HUES48 (cell line): ENCODE data around the gene CDKL1.
"Not testable (repeated sequence)": the region's sequence is repeated elsewhere in the genome, so short reads cannot be mapped to it uniquely, and the experiment has no call there.

ENCODE experiments used
- H3K27ac ChIP-seq: one replicate; pipeline ENCODE4 v1.7.0; 2013; ENCODE audit warnings: low read depth, low read length, inconsistent platforms
- H3K27me3 ChIP-seq: 2 replicates; pipeline ENCODE4 v1.6.1; 2013; ENCODE audit warnings: mild to moderate bottlenecking, low read length; ENCODE audit not compliant: control insufficient read depth, insufficient read depth
- H3K36me3 ChIP-seq: 2 replicates; pipeline ENCODE4 v1.6.1; 2013; ENCODE audit warnings: low read length; ENCODE audit not compliant: control insufficient read depth, insufficient read depth
- H3K4me1 ChIP-seq: 2 replicates; pipeline ENCODE4 v1.6.1; 2013; ENCODE audit warnings: mild to moderate bottlenecking, low read length; ENCODE audit not compliant: control insufficient read depth, insufficient read depth
- H3K4me3 ChIP-seq: 2 replicates; pipeline ENCODE4 v1.5.1; 2013; ENCODE audit warnings: mild to moderate bottlenecking, low read depth, low read length
- H3K9ac ChIP-seq: 2 replicates; pipeline ENCODE4 v1.6.1; 2013; ENCODE audit warnings: mild to moderate bottlenecking, low read depth, low read length, moderate library complexity
- H3K9me3 ChIP-seq: 2 replicates; pipeline ENCODE4 v1.6.1; 2013; ENCODE audit warnings: low read length; ENCODE audit not compliant: control insufficient read depth, insufficient read depth

Gene CDKL1

DNA sequence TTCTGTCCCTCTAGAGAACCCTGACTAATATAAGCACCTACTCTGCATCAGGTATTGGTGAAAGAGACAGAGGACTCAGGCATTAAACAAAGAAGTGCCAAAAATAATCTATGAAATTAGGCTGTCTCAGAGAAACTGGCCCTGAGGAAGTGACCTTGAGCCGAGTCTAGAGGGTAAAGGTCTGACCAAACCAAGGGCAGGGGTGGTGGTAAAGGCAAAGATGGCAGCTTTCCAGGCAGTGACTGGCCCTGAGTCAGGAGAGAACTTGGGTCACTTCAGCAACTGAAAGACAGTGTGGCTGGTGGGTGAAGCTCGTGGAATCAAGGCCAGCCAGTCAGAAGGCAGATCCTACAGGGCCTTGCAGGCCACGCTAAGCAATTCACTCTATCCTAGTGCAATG, 30.6 kb downstream of the CDKL1 start:
- Histone ChIP-seq H3K27me3 (no peaks in the 10 kb centered on the region), H3K9ac (no peak overlapping the region), H3K4me1 (no peaks in the 10 kb centered on the region), H3K27ac (no peak overlapping the region), H3K36me3 (no peaks in the 10 kb centered on the region), H3K9me3 (no peaks in the 10 kb centered on the region), H3K4me3 (no peak overlapping the region)

- H3K9ac ChIP-seq, H3K36me3 ChIP-seq, H3K27ac ChIP-seq, H3K4me3 ChIP-seq, H3K4me1 ChIP-seq, H3K27me3 ChIP-seq, H3K9me3 ChIP-seq: not testable (repeated sequence)
Measured at GRCh38 chr14:50365572-50365971, 31.1 kb downstream of the CDKL1 start.

DNA sequence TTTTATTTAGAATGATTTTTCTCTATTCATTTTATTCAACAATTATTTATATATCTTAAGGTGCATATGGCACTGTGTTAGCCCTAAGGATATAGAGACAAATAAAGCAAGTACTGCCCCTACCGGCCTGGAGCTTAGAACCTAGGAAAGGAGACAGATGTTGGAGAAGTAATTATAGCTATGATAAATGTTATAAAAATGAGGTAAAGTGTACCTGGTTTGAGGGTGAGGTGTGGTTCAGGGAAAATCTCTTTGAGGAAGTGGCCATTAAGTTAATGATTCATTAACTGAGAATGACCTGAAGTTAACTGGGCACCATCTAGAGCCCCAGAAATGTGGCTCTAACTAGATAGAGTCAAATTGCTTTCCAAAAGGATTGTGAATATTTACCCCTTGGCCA, 31.9 kb downstream of the CDKL1 start:
- Histone ChIP-seq H3K27ac (no peak overlapping the region), H3K36me3 (no peaks in the 10 kb centered on the region), H3K4me3 (no peak overlapping the region), H3K4me1 (no peaks in the 10 kb centered on the region), H3K27me3 (no peaks in the 10 kb centered on the region), H3K9me3 (no peaks in the 10 kb centered on the region), H3K9ac (no peak overlapping the region)

GRCh38 chr14:50363714-50364111, 33.0 kb downstream of the CDKL1 start:
- no peak overlapping the region for H3K9ac ChIP-seq
- no peak overlapping the region for H3K27ac ChIP-seq
- H3K4me1 ChIP-seq = no peaks in the 10 kb centered on the region
- no peaks in the 10 kb centered on the region for H3K36me3 ChIP-seq
- no peaks in the 10 kb centered on the region for H3K27me3 ChIP-seq
- H3K4me3 ChIP-seq = no peak overlapping the region
- no peaks in the 10 kb centered on the region for H3K9me3 ChIP-seq

DNA sequence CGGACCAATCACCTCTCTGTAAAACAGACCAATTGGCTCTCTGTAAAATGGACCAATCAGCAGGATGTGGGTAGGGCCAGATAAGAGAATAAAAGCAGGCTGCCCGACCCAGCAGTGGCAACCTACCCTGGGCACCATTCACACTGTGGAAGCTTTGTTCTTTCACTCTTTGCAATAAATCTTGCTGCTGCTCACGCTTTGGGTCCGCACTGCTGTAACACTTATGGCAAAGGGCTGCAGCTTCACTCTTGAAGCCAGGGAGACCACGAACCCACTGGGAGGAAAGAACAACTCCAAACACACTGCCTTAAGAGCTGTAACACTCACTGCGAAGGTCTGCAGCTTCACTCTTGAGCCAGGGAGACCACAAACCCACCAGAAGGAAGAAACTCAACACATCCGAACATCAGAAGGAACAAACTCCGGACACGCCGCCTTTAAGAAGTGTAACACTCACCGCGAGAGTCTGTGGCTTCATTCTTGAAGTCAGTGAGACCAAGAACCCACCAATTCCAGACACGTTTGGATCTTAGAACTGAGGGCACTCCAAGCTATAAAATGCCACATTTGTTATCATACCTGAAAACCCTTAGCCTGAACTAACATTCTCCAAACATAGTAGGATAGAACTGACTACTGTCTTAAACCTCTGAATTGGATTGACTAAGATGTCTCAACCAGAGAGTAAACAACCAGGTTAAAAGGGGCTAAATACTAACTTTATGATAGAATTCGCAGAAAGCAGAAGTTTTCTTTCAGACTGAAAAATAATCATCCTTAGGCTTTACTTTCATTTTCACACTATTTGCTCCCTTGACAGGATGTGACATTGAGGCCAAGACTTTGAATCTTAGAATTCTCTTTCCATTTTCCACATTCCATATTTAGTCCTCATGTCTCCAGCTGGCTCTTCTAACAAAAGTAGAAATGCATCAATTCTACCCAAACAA, 33.6 kb downstream of the CDKL1 start:
- Histone ChIP-seq H3K27me3 (no peaks in the 10 kb centered on the region), H3K36me3 (no peaks in the 10 kb centered on the region), H3K9ac (no peak overlapping the region), H3K27ac (no peak overlapping the region), H3K9me3 (no peaks in the 10 kb centered on the region), H3K4me3 (no peak overlapping the region), H3K4me1 (no peaks in the 10 kb centered on the region)

DNA sequence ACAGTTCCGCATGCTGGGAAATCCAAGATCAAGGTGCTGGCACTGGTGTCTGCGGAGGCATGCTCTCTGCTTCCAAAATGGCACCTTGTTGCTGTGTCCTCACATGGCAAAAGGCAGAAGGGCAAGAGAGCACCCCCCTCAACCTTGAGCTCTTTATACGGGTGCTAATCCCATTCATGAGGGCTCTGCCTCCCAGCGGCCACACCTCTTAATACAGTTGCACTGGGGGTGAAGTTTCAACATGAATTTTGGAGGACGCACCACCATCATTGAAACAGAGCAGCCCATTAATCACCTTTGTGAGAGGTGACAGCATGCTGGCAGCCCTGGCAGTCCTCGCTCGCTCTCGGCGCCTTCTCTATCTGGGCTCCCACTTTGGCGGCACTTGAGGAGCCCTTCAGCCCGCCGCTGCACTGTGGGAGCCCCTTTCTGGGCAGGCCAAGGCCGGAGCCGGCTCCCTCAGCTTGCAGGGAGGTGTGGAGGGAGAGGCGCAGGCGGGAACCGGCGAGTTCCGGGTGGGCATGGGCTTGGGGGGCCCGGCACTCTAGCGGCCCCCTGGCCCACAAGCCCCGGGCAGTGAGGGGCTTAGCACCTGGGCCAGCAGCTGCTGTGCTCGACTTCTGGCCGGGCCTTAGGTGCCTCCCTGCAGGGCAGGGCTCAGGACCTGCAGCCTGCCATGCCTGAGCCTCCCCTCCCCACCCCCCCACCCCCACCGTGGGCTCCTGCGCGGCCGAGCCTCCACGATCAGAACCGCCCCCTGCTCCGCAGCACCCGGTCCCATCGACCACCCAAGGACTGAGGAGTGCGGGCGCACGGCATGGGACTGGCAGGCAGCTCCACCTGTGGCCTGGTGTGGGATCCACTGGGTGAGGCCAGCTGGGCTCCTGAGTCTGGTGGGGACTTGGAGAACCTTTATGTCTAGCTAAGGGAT, 34.9 kb downstream of the CDKL1 start:
- not testable (repeated sequence) for H3K27ac ChIP-seq, H3K36me3 ChIP-seq, H3K4me1 ChIP-seq, H3K4me3 ChIP-seq, H3K9ac ChIP-seq, H3K27me3 ChIP-seq, H3K9me3 ChIP-seq

GRCh38 chr14:50360851-50361250, 35.8 kb downstream of the CDKL1 start:
- H3K4me1 ChIP-seq = no peaks in the 10 kb centered on the region
- no peaks in the 10 kb centered on the region for H3K27me3 ChIP-seq
- H3K36me3 ChIP-seq = no peaks in the 10 kb centered on the region
- H3K27ac ChIP-seq = no peak overlapping the region
- no peaks in the 10 kb centered on the region for H3K9me3 ChIP-seq
- H3K4me3 ChIP-seq = no peak overlapping the region
- no peak overlapping the region for H3K9ac ChIP-seq

- Histone ChIP-seq H3K9me3 (no peaks in the 10 kb centered on the region), H3K27ac (no peak overlapping the region), H3K9ac (no peak overlapping the region), H3K4me3 (no peak overlapping the region), H3K36me3 (no peaks in the 10 kb centered on the region), H3K4me1 (no peaks in the 10 kb centered on the region), H3K27me3 (no peaks in the 10 kb centered on the region)
Measured at GRCh38 chr14:50360093-50360492, 36.6 kb downstream of the CDKL1 start.

- Histone ChIP-seq H3K9ac (no peak overlapping the region), H3K36me3 (no peaks in the 10 kb centered on the region), H3K4me3 (no peak overlapping the region), H3K4me1 (no peaks in the 10 kb centered on the region), H3K9me3 (no peaks in the 10 kb centered on the region), H3K27me3 (no peaks in the 10 kb centered on the region), H3K27ac (no peak overlapping the region)
Measured at GRCh38 chr14:50359631-50360030, 37.0 kb downstream of the CDKL1 start.

- no peak overlapping the region for H3K9ac ChIP-seq
- no peak overlapping the region for H3K4me3 ChIP-seq
- no peaks in the 10 kb centered on the region for H3K36me3 ChIP-seq
- no peaks in the 10 kb centered on the region for H3K27me3 ChIP-seq
- no peaks in the 10 kb centered on the region for H3K4me1 ChIP-seq
- no peak overlapping the region for H3K27ac ChIP-seq
- no peaks in the 10 kb centered on the region for H3K9me3 ChIP-seq
Measured at GRCh38 chr14:50357753-50358395, 38.8 kb downstream of the CDKL1 start.
